Measurements from ENCODE around the gene SETD7. TPM values are rescaled to one million over a fixed set of nuclear protein-coding genes. Genes with fewer than 3 reads are reported as not detected.

The SETD7 gene
- total and polyA plus RNA-seq, 2 of the 4 experiments (the other 2 are of a cell fraction): 17.0 to 46.6 TPM

DNA sequence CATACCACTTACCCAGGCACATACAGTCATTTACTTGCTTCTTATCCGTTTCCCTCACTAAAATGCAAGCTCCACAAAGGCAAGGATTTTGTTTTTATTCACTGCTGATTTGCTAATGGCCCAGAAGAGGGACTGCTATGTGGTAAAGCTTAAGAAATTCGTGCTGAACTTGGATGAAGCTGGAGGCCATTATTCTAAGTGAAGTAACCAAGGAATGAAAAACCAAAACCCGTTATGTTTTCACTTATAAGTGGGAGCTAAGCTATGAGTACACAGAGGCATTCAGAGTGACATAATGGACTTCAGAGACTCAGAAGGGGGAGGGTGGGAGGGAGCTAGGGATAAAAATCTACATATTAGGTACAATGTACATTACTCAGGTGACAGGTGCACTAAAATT lies 54.9 kb downstream of the SETD7 start:
- no peak overlapping the region for H2BK15ac ChIP-seq (ENCODE audit: low read depth, low read length)
- peaks cover 3% of the 10 kb centered on the region; the same call in 1 of the 2 replicates for H3K9me1 ChIP-seq (ENCODE audit: insufficient read depth, low read length)
- no peak overlapping the region for H4K8ac ChIP-seq (ENCODE audit: low read depth in 2 of 2, low read length in 2 of 2)
- H4K5ac ChIP-seq (ENCODE audit: low read depth, low read length): no peak overlapping the region
- H3K23ac ChIP-seq (ENCODE audit: low read depth, low read length): no peak overlapping the region
- peaks cover 3% of the 10 kb centered on the region; the same call in 1 of the 2 replicates for H3K36me3 ChIP-seq (ENCODE audit: control insufficient read depth, insufficient read depth, low read length)
- no peak overlapping the region for H3K9ac ChIP-seq (ENCODE audit: low read depth, low read length)
- no TSS peak for BruUV-seq (replicated peaks)
- no peak overlapping the region for H2BK20ac ChIP-seq (ENCODE audit: low read depth, low read length)
- H3K14ac ChIP-seq (replicated peaks; ENCODE audit: low read depth, low read length): no peak overlapping the region
- H2AK5ac ChIP-seq (ENCODE audit: low read depth, low read length): no peak overlapping the region
- H3K9me3 ChIP-seq (ENCODE audit: control insufficient read depth, insufficient read depth, low read length): peaks cover 2% of the 10 kb centered on the region; the same call in 1 of the 2 replicates
- POLR2A ChIA-PET (ENCODE audit: unreplicated experiment): no interaction called here
- dilution Hi-C loops (cut with HindIII; ENCODE audit: low sequenced_read_pairs, unreplicated experiment) (no loop called here), intact Hi-C loops (cut with micrococcal nuclease) (no loop called here), in situ Hi-C loops (cut with MboI; ENCODE audit: low sequenced_read_pairs) (no loop called here)
- H2AFZ ChIP-seq (replicated peaks; ENCODE audit: low read length, poor library complexity): no peak overlapping the region
- no peak overlapping the region for H3K4me3 ChIP-seq (ENCODE audit: insufficient read depth, low read depth, low read length)
- CTCF ChIA-PET: interaction anchor here (0.6 kb wide), 1 partner anchor 10 kb away, joined by 4 read pairs; no protein-coding TSS in a partner anchor
- no peaks in the 10 kb centered on the region for H3K79me1 ChIP-seq (ENCODE audit: low read depth in 1 of 2, low read length in 2 of 2)
- no peaks in the 10 kb centered on the region for H3K27me3 ChIP-seq (ENCODE audit: control insufficient read depth, insufficient read depth, low read length)
- peaks cover 1% of the 10 kb centered on the region; the same call in 1 of the 2 replicates for H3K4me1 ChIP-seq (ENCODE audit: control insufficient read depth, insufficient read depth, low read length)
- no peak overlapping the region for H2AK9ac ChIP-seq (replicated peaks; ENCODE audit: low read depth, low read length, poor library complexity)
- no CpG with 5 or more reads among the region's 3 CpGs for WGBS, 2 experiments (ENCODE audit: extremely low coverage in 2 of 2, insufficient read length in 1 of 2)
- TF ChIP-seq MAFK (IDR thresholded peaks at IDR 0.05; ENCODE audit: low read depth, low read length) (no peak), RFX5 (IDR thresholded peaks at IDR 0.05; ENCODE audit: low read depth, low read length) (no peak), CHD1 (IDR thresholded peaks at IDR 0.05; ENCODE audit: low read depth, low read length) (no peak), MAZ (IDR thresholded peaks at IDR 0.05; ENCODE audit: borderline replicate concordance, low read depth, low read length) (no peak), NFE2L2 (IDR thresholded peaks at IDR 0.05; ENCODE audit: low read depth, low read length) (no peak), POLR2A (IDR thresholded peaks at IDR 0.05; ENCODE audit: low read depth, low read length) (no peak), RCOR1 (IDR thresholded peaks at IDR 0.05; ENCODE audit: insufficient replicate concordance, low read length) (no peak), BHLHE40 (IDR thresholded peaks at IDR 0.05; ENCODE audit: low read depth, low read length) (no peak), MXI1 (IDR thresholded peaks at IDR 0.05; ENCODE audit: borderline replicate concordance, low read depth, low read length) (no peak), FOS (IDR thresholded peaks at IDR 0.05; ENCODE audit: low read depth, low read length) (no peak), CEBPB (IDR thresholded peaks at IDR 0.05; ENCODE audit: low read depth, low read length) (no peak), RAD21 (IDR thresholded peaks at IDR 0.05; ENCODE audit: low read length) (no peak)
- TF ChIP-seq, protein P1, sequence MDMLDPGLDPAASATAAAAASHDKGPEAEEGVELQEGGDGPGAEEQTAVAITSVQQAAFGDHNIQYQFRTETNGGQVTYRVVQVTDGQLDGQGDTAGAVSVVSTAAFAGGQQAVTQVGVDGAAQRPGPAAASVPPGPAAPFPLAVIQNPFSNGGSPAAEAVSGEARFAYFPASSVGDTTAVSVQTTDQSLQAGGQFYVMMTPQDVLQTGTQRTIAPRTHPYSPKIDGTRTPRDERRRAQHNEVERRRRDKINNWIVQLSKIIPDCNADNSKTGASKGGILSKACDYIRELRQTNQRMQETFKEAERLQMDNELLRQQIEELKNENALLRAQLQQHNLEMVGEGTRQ (IDR thresholded peaks at IDR 0.05; ENCODE audit: low read depth, low read length): no peak
- H3K18ac ChIP-seq (ENCODE audit: low read depth, low read length): no peak overlapping the region
- H2BK120ac ChIP-seq (ENCODE audit: low read depth, low read length): no peak overlapping the region
- H4K20me1 ChIP-seq (ENCODE audit: insufficient read depth, low read length): no peaks in the 10 kb centered on the region
- H3K27ac ChIP-seq (ENCODE audit: insufficient read depth, low read length): no peak overlapping the region
- no peak overlapping the region for H4K91ac ChIP-seq (ENCODE audit: insufficient read depth, low read depth, low read length)
- H3K4ac ChIP-seq (ENCODE audit: low read depth, low read length): no peak overlapping the region
- ATAC-seq (ENCODE audit: low read depth): no peak
- no peak overlapping the region for H3K56ac ChIP-seq (ENCODE audit: extremely low read depth, insufficient read depth, low read length)
- no peak overlapping the region for H3K4me2 ChIP-seq (ENCODE audit: low read depth, low read length)
- no peak overlapping the region for H2BK5ac ChIP-seq (ENCODE audit: low read depth, low read length, poor library complexity, severe bottlenecking)
- DNase-seq: no peak
